ENCODE data around the gene STRN3. TPM values are rescaled to one million over a fixed set of nuclear protein-coding genes. Genes with fewer than 3 reads are reported as not detected.
"Not testable (repeated sequence)": the region's sequence is repeated elsewhere in the genome, so short reads cannot be mapped to it uniquely, and the experiment has no call there.

The STRN3 gene
- polyA plus RNA-seq, 1 donor, result 47.6 TPM

GRCh38 chr14:31000629-31001338, 25.4 kb downstream of the STRN3 start:
- DNase-seq (ENCODE audit: low read depth), result no peak

GRCh38 chr14:30999038-30999773, 27.0 kb downstream of the STRN3 start:
- no peak for DNase-seq (ENCODE audit: low read depth)

GRCh38 chr14:30998100-30998706, 28.0 kb downstream of the STRN3 start:
- no peak for DNase-seq (ENCODE audit: low read depth)

GRCh38 chr14:30996892-30997659, 29.1 kb downstream of the STRN3 start:
- DNase-seq (ENCODE audit: low read depth), result no peak

GRCh38 chr14:30995689-30996088, 30.5 kb downstream of the STRN3 start:
- no peak for DNase-seq (ENCODE audit: low read depth)

GRCh38 chr14:30994681-30995620, 31.2 kb downstream of the STRN3 start:
- peak; percentile 54 for DNase-seq (ENCODE audit: low read depth)

- DNase-seq (ENCODE audit: low read depth), result no peak
Measured at GRCh38 chr14:30993071-30993470, 33.1 kb downstream of the STRN3 start.

GRCh38 chr14:30991408-30991807, 34.8 kb downstream of the STRN3 start:
- DNase-seq (ENCODE audit: low read depth), result no peak

GRCh38 chr14:30990770-30991169, 35.4 kb downstream of the STRN3 start:
- DNase-seq (ENCODE audit: low read depth), result no peak

GRCh38 chr14:30988509-30988908, 37.7 kb downstream of the STRN3 start:
- DNase-seq (ENCODE audit: low read depth), result no peak

- no peak for DNase-seq (ENCODE audit: low read depth)
Measured at GRCh38 chr14:30985796-30986195, 40.4 kb downstream of the STRN3 start.

- no peak for DNase-seq (ENCODE audit: low read depth)
Measured at GRCh38 chr14:30983858-30984257, 42.3 kb downstream of the STRN3 start.

GRCh38 chr14:30982533-30982932, 43.6 kb downstream of the STRN3 start:
- DNase-seq (ENCODE audit: low read depth), result no peak

- DNase-seq (ENCODE audit: low read depth), result no peak
Measured at GRCh38 chr14:30980980-30981379, 45.2 kb downstream of the STRN3 start.

GRCh38 chr14:30980106-30980704, 46.0 kb downstream of the STRN3 start:
- peak; percentile 62 for DNase-seq (ENCODE audit: low read depth)

GRCh38 chr14:30977752-30978151, 48.4 kb downstream of the STRN3 start:
- DNase-seq (ENCODE audit: low read depth), result no peak

- no peak for DNase-seq (ENCODE audit: low read depth)
Measured at GRCh38 chr14:30974628-30975027, 51.6 kb downstream of the STRN3 start.

GRCh38 chr14:30972882-30973582, 53.1 kb downstream of the STRN3 start:
- no peak for DNase-seq (ENCODE audit: low read depth)

- DNase-seq (ENCODE audit: low read depth), result not testable (repeated sequence)
Measured at GRCh38 chr14:30972036-30972732, 54.0 kb downstream of the STRN3 start.
